ENCODE results near the gene ASIC2. TPM values are rescaled to one million over a fixed set of nuclear protein-coding genes. Genes with fewer than 3 reads are reported as not detected.

ASIC2 gene
- total RNA-seq, 1 experiment from 2014 or later, result 0.11 TPM

DNA sequence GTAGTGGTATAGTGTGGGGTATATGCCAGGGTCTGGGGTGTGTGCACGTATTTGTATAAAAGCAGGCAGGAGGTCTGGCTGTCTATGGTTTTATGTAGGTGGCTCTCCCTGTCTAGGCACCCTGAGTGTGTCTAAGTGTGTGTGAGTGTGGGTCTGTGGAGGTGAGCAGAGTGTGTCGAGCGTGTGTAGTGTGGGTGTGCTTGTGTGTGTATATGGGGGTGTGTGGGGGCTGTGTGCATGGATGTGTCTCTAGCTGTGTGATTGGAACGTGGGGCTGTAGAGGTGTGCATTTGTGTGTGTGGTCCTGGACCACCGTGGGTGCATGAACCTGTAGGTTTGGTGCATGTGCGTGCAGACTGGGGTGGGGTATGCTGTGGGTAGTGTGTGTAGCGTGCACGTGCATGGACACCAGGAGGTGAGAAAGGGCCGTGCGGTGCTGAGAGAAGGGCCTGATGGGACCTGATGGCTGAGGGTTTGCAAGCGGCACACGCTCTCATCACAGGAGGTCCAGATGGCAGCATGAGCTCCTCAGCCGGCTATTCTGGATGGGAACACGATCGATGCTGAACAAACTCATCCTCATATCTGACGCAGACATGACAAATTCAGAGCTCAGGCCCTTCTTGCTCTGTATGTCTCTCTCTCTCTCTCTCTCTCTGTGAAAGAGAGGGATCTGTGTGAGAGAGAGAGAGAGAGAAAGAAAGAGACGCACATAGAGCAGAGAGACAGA, 273.8 kb downstream of the ASIC2 start:
- no peaks in the 10 kb centered on the region for H4K20me1 ChIP-seq (ENCODE audit: low read length)
- no TSS peak for BruUV-seq (replicated peaks)
- TF ChIP-seq, protein P1, sequence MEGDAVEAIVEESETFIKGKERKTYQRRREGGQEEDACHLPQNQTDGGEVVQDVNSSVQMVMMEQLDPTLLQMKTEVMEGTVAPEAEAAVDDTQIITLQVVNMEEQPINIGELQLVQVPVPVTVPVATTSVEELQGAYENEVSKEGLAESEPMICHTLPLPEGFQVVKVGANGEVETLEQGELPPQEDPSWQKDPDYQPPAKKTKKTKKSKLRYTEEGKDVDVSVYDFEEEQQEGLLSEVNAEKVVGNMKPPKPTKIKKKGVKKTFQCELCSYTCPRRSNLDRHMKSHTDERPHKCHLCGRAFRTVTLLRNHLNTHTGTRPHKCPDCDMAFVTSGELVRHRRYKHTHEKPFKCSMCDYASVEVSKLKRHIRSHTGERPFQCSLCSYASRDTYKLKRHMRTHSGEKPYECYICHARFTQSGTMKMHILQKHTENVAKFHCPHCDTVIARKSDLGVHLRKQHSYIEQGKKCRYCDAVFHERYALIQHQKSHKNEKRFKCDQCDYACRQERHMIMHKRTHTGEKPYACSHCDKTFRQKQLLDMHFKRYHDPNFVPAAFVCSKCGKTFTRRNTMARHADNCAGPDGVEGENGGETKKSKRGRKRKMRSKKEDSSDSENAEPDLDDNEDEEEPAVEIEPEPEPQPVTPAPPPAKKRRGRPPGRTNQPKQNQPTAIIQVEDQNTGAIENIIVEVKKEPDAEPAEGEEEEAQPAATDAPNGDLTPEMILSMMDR (conservative IDR thresholded peaks at IDR 0.05; ENCODE audit: low read depth, low read length), result no peak
- TF ChIP-seq EZH2phosphoT487 (IDR thresholded peaks at IDR 0.05; ENCODE audit: borderline replicate concordance, low read length) (no peak), EZH2 (IDR thresholded peaks at IDR 0.05; ENCODE audit: low read length, unreplicated experiment) (no peak)

DNA sequence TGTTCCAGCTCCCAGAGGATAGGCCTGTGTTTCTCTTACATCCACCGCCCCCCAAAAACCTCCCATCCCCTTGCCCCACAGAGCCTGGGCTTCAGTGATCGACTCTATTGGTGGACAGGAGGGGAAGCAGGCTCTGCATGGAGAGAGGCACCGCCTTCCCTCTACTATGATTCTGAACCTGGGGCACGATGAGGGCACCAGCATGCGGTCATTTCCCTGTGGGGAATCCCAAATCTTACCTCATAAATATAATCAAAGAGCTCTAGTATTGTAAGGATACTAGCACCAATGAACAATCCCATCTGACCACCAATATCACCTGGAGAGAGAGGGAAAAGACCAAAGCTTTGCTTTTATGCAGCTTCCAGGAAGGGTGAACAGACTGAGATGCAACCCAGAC, 275.7 kb downstream of the ASIC2 start:
- Histone ChIP-seq H3K27ac (ENCODE audit: low read length) (no peak overlapping the region), H4K20me1 (ENCODE audit: low read length) (no peaks in the 10 kb centered on the region), H3K4me2 (ENCODE audit: low read length) (no peak overlapping the region), H3K9me2 (replicated peaks; ENCODE audit: low read length) (no peaks in the 10 kb centered on the region), H3K27me3 (ENCODE audit: low read length) (peaks cover 4% of the 10 kb centered on the region; the same call in 1 of the 2 replicates), H3K4me3 (ENCODE audit: low read length) (no peak overlapping the region), H3F3A (ENCODE audit: low read length, unreplicated experiment) (no peaks in the 10 kb centered on the region), H3K36me3 (ENCODE audit: low read depth, low read length) (no peaks in the 10 kb centered on the region), H3K79me2 (ENCODE audit: low read length) (no peaks in the 10 kb centered on the region), H2AFZ (ENCODE audit: low read length) (no peak overlapping the region), H3K9me3 (ENCODE audit: low read length) (no peaks in the 10 kb centered on the region), H3K9ac (ENCODE audit: low read length) (no peak overlapping the region), H3K4me1 (ENCODE audit: insufficient read depth, low read length) (peaks cover 8% of the 10 kb centered on the region)
- CTCF ChIA-PET, result no interaction called here
- BruUV-seq (replicated peaks), result no TSS peak
- no peak for DNase-seq
- no peak for ATAC-seq
- TF ChIP-seq EZH2 (IDR thresholded peaks at IDR 0.05; ENCODE audit: low read length, unreplicated experiment) (no peak), EZH2phosphoT487 (IDR thresholded peaks at IDR 0.05; ENCODE audit: borderline replicate concordance, low read length) (no peak)
- TF ChIP-seq, protein P1 (conservative IDR thresholded peaks at IDR 0.05; ENCODE audit: low read depth, low read length), result no peak
- POLR2A ChIA-PET (ENCODE audit: unreplicated experiment), result no interaction called here
- intact Hi-C loops (cut with micrococcal nuclease), result no loop called here

More for the DNA sequence above, 273.8 kb downstream of the ASIC2 start:
- Histone ChIP-seq H3K36me3 (ENCODE audit: low read depth, low read length) (no peaks in the 10 kb centered on the region), H3K27ac (ENCODE audit: low read length) (no peak overlapping the region), H3K9me2 (replicated peaks; ENCODE audit: low read length) (no peaks in the 10 kb centered on the region), H3K27me3 (ENCODE audit: low read length) (peaks cover 4% of the 10 kb centered on the region; the same call in 1 of the 2 replicates), H3K9me3 (ENCODE audit: low read length) (no peaks in the 10 kb centered on the region), H3K79me2 (ENCODE audit: low read length) (no peaks in the 10 kb centered on the region), H3K4me3 (ENCODE audit: low read length) (no peak overlapping the region), H3F3A (ENCODE audit: low read length, unreplicated experiment) (no peaks in the 10 kb centered on the region), H2AFZ (ENCODE audit: low read length) (no peak overlapping the region), H3K4me1 (ENCODE audit: insufficient read depth, low read length) (no peaks in the 10 kb centered on the region), H3K4me2 (ENCODE audit: low read length) (no peak overlapping the region), H3K9ac (ENCODE audit: low read length) (no peak overlapping the region)
- POLR2A ChIA-PET (ENCODE audit: unreplicated experiment), result no interaction called here
- CTCF ChIA-PET, result no interaction called here
- no peak for ATAC-seq
- intact Hi-C loops (cut with micrococcal nuclease), result no loop called here
- DNase-seq, result no peak

DNA sequence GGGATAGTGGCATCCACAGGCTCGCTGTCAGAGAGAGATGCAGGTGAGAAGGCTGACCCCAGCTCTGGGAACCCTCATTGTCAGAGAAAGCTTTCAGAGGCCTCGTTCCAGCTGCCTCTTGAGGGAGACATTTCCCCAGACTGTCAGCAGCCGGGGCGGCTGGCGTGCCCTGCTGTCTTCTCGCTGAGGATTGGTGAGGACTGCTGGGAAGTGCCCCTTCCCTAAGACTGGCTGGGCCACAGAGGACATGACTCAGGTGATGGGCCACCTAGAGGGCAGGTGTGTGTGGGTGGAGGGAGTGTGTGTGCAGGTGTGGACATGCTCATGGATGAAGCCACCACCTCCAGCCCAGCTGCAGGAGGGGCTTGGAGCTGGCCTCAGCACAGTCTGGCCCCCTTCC, 276.2 kb downstream of the ASIC2 start:
- Histone ChIP-seq H3K4me3 (ENCODE audit: low read length) (no peak overlapping the region), H3K79me2 (ENCODE audit: low read length) (no peaks in the 10 kb centered on the region), H3K27me3 (ENCODE audit: low read length) (peaks cover 4% of the 10 kb centered on the region; the same call in 1 of the 2 replicates), H3K4me1 (ENCODE audit: insufficient read depth, low read length) (peaks cover 10% of the 10 kb centered on the region), H2AFZ (ENCODE audit: low read length) (no peak overlapping the region), H3K27ac (ENCODE audit: low read length) (no peak overlapping the region), H3K9me2 (replicated peaks; ENCODE audit: low read length) (no peaks in the 10 kb centered on the region), H3K9me3 (ENCODE audit: low read length) (no peaks in the 10 kb centered on the region), H3F3A (ENCODE audit: low read length, unreplicated experiment) (no peaks in the 10 kb centered on the region), H3K4me2 (ENCODE audit: low read length) (no peak overlapping the region), H3K36me3 (ENCODE audit: low read depth, low read length) (no peaks in the 10 kb centered on the region), H4K20me1 (ENCODE audit: low read length) (no peaks in the 10 kb centered on the region), H3K9ac (ENCODE audit: low read length) (no peak overlapping the region)
- ATAC-seq, result no peak
- POLR2A ChIA-PET (ENCODE audit: unreplicated experiment), result no interaction called here
- intact Hi-C loops (cut with micrococcal nuclease), result no loop called here
- DNase-seq, result no peak
- TF ChIP-seq EZH2 (IDR thresholded peaks at IDR 0.05; ENCODE audit: low read length, unreplicated experiment), result no peak
- no peak for TF ChIP-seq EZH2phosphoT487 (IDR thresholded peaks at IDR 0.05; ENCODE audit: borderline replicate concordance, low read length)
- TF ChIP-seq, protein P1 (conservative IDR thresholded peaks at IDR 0.05; ENCODE audit: low read depth, low read length), result no peak
- no TSS peak for BruUV-seq (replicated peaks)
- CTCF ChIA-PET, result no interaction called here
